Stimulated activated CD8-positive, alpha-beta memory T cell treated with anti-CD3 and anti-CD28 coated beads, Interleukin-2, amount 100 ng/mL, for 1 hour (primary cell): ENCODE results near the gene INCENP.
"Not testable (repeated sequence)": the region's sequence is repeated elsewhere in the genome, so short reads cannot be mapped to it uniquely, and the experiment has no call there.

Source experiments
- DNase-seq, 2 donors: peaks; one replicate each; pipeline ENCODE4 v3.0.0-alpha.2; 2020; ENCODE audit warnings: low read depth in 2 of 2

Gene INCENP

DNA sequence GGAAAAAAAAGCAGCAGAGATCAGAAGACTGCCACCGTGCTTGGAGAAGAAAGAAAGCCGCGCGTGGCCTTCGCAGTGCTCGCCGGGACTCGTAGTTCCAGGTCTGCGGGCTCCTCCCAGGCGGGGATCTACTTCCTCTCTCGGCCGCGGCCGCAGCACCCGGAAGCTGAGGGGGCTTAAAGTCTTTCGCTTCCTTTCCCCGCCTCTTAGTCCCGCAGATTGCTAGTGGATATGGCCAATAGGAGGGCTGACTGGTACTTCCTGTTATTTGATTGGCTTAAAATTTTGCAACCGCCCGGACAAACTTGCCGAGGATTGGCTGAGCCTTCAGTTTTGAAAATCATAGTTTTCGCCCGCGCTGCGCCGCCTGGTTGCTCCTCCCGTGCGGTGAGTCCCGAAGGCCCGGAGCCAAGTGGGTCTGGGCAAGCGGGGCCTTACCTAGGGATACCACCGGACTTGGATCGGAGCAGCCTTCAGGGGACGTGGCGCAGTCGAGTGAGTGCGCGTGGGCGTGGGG, at the start of gene INCENP:
Gene INCENP, plus strand, starts transcription at position 343 of the 517 bp plus-strand sequence. CDS start 4,151 bp downstream, outside the sequence.
- peak; percentile 84 to 88 for DNase-seq

DNA sequence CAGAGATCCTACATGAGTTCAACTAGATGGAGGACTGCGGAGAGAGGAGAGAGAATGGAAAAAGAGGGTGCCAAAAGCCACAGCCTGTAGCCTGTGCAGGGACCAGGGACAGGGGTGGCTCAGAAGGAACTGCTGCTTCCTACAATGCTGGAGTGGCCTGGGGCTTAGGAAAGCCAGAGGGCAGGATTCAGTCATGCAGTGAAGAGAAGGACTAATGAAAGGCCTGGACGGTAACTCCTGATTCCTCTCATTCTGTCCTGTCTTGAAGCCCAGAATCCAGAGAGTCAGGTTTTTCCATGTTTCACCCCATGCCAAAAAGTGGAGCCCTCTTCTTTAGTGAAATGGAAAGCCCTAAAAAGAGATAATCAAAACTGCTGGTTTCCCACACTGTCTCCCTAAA, 48.4 kb upstream of the INCENP start:
- DNase-seq: no peak

DNA sequence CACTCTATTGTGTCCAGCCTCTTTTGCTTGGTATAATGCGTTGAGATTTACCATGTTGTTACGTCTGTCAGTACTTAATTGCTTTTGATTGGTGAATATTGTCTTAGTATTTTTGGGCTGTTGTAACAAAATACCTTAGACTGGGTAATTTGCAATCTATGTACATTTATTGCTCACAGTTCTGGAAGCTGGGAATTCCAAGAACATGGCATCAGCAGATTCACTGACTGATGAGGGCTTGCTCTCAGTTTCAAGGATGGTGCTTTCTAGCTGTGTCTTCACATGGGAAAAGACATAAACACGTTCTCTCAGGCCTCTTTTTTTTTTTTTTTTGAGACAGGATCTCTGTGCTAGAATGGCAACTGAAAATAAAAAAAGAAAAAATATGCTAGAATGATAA, 46.7 kb upstream of the INCENP start:
- no peak for DNase-seq

DNA sequence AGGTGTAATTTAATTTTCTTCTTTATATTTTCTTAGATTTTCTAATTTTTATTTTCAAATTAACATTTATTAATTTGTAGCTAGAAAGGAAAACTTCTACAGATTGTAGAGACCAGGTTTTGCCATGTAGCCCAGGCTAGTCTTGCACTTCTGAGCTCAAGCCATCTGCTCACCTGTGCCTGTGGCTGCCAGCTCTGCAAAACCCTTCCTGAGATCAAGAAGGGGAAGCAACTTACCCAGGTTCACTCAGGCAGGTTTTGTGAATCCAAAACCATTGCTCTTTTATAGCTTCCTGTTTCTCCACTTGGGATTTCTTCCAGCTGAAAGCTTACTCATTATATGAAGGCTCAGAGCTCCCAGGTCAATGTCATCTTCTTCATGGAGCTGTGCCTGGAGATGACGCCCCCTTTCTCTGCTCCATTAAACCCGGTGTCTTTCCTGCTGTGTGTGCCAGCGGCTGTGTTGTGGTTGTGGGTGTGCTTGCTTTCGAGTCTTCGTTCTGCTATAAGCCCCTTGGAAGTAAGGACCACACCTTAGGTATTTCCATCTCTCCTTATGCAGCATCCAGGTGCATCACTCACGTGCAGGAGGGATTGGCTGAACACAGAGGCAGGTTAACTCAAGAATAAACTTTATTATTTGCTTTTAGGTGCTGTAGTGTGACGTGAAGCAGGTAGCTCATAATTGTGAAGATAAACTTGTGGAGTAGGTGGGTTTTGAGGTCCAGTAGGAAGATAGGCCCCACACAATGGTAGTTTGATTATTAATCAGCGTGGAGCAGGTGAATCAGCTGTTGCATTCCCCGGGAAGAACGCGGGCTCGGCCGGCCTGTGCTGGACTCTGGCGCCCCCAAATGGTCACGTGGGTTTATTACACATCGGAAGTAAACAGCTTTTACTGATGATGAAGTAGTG, 42.2 kb upstream of the INCENP start:
- DNase-seq: peak; percentile 69 to 73

DNA sequence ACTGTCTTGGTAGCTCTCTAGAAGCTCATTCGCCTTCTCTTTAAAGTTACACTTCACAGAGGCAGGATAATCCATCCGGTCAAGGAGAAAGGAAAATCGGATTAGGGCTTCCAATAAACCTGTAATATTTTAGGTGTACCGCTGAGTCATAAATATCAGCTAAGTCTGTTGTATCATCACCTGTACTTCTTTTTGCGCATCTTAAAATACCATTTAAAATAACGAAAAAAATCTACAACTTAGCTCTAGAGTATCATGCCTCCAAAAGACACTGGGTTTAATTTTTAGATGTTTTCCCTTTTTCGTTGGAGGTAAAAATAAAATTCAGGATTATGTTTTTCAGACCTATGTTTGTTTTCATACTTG, 41.5 kb upstream of the INCENP start:
- no peak for DNase-seq

DNA sequence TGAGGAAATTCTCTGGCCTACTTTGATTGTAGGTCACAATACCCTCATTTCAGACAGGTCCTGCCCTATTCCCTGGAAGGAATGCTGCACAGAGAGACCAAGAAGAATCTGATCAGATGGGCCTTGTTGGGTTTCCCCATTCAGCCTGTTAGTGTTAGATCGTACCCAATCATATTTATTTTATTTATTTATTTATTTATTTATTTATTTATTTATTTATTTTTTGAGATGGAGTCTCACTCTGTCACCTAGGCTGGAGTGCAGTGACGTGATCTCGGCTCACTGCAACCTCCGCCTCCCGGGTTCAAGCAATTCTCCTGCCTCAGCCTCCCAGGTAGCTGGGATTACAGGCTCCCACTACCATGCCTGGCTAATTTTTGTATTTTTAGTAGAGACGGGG, 39.0 kb upstream of the INCENP start:
- DNase-seq: not testable (repeated sequence)

DNA sequence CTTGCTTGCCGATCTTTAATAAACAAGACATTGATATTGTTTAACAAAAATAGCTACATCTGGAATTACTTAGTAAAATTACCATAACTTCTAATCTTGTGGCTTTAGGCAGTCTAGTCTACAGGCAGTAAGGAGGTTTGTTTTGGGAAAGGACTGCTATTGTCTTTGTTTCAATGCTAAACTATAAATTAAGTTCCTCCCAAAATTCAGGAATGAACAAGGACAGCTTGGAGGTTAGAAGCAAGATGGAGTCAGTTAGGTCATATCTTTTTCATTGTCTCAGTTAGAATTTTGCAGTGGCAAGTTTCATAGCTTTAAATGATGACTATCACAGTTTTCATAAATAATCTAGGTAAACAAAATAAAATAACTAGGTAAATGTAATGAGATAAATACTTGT, 36.1 kb upstream of the INCENP start:
- DNase-seq: no peak

DNA sequence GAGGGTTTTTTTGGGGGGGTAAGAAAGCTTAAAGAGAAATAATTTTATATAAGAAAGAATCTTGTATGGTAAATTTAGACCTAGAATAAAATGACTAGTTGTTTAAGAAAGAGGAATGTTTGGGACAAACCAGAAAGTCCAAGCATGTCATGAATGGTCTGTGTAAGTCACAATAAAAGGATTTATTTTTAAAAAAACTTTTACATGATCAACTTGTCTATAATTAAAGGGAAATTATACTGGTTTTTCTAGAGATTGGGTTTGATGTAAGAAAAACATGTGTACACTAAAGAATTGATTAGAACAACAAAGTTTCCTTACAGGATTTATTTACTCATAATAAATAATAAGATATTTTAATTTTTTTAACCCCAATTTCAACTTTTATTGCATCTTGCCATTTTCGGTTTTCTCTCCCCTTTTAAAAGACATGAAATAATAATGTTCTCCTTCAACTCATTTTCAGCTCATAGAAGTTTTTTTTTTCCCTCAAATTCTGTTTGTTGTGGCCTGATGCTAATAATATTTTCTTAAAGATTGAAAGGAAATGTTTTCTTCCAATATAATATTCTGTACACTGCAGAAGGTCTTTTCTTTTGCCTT, 35.4 kb upstream of the INCENP start:
- DNase-seq: no peak

DNA sequence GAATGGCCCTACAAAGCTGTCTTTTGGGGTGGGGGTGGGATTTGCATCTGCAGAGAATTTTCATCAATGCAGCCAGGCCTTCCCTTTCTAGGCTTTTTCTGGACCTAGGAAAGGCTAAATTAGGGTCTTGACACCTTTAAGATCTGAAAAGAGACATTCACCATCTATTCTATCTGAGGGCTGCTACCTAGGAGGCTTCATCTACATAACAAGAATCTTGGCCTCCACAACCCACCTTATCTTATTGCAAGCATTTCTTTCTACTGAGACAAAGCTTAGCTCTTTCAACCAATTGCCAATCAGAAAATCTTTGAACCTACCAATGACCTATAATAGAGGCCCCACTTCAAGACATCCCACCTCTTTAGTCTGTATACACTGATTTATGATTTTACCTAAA, 20.7 kb upstream of the INCENP start:
- DNase-seq: no peak

DNA sequence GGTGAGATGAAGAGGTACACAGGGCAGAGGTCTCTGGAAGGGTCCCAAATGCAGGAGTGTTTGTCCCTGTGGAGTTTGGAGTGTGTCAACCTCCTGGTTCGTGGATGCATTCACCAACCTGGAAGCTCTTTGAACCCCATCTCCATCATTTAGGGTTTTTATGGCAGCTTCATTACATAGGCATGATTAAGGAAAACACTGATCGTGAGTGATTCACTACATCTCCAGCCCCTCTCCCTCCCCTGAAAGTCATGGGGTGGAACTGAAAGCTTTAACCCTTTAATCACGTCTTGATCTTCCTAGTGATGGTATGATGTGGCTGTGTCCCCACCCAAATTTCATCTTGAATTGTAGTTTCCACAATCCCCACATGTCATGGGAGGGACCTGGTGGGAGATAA, 19.8 kb upstream of the INCENP start:
- no peak for DNase-seq

DNA sequence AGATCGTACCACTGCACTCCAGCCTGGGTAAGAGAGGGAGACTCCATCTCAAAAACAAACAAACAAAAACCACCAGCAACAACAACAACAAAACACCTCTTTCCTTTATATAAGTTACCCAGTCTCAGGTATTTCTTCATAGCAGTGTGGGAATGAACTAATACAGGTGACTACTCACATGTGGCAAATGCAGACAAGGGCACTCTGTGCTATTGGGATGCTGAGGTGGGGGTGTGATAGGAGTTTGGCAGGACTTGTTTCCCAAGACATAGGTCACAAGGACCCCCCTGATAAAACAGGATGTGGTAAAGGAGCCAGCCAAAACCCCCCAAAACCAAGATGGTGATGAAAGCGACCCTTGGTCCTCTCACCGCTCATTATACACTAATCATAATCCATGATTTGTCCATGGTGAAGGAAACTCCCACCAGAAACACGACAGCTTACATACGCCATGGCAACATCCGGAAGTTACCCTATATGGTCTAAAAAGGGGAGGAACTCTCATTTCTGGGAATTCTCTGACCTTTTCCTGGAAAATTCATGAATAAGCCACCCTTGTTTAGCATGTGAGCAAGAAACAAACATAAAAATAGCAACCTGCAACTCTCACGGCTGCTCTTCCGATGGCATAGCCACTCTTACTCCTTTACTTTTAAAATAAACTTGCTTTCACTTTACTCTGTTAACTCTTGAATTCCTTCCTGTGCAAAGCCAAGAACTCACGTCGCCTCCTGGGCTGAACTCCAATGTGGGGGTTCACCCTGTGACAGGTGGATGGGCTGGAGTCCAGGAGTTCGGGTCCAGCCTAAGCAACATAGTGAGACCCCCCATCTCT, 18.8 kb upstream of the INCENP start:
- DNase-seq: no peak

DNA sequence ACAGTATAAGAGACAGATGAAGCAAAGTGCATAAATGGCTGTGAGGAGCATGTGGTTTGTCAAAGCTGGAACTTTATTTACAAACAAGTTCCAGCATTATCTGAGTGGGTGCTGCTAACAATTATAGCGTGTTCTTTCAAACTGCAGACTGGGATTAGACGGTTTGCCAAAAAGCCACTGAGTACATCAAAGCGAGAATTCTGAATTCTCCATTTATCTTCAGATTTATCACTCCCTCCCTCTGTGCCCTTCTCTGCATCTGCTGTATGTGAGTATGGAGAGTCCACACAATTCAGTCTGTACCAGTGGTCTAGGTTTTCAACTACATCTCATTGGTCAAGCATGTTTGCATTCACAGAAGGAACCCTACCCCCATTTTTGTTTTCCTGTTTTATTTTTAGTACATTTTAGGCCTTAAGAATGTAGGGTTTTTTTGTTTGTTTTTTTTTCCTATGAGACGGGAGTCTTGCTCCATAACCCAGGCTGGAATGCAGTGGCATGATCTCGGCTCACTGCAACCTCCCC, 18.1 kb upstream of the INCENP start:
- DNase-seq: no peak

DNA sequence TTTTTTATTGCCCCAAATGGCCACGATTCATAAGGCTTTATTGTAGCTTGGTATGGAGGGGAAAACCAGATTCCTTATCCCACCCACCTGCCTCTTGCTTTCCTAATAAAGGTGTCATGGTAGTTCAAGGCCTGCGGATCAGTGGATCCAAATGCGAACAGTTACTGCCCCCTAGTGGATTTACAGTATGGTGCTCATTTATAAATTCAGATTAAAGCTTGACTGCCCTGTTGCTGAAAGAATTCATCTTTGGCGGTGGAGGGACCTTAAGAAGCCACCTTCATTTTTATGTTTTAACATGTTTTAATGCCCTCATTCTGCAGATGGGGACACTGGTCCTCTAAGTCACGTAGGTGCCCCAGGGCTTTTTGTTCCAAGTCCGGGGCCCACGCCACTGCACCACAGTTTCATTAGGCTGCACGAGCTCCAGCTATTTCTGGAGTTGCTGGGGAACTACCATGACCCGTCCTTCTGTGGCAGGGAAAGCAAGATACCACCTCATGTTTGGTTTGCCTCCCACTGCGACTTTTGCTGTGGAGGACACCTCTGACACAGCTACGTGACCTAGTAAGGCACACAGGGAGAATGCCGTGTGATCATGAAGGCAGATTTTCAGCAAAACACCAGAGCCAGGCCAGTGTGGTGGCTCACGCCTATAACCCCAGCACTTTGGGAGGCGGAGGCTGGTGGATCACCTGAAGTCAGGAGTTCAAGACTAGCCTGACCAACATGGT, 15.6 kb upstream of the INCENP start:
- DNase-seq: no peak

DNA sequence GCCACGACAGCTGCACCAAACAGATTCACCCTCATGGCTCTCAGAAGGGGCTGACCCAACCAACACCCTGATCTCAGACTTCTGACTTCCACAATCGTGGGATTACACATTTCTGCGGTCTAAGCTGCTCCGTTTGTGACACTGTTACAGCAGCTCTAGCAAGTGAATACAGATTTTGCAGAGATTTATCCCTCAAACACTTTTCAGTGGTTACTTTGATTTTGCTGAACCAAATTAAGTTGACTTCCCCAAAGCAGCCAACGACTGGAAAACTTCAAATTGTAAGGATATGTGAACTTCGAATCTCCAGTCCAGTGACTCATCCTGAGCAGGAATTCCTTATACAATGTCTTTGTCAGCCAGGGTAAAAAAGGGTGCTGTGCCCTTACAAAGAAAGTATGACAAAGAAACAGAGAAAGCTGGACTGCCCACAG, 14.8 kb upstream of the INCENP start:
- DNase-seq: no peak

DNA sequence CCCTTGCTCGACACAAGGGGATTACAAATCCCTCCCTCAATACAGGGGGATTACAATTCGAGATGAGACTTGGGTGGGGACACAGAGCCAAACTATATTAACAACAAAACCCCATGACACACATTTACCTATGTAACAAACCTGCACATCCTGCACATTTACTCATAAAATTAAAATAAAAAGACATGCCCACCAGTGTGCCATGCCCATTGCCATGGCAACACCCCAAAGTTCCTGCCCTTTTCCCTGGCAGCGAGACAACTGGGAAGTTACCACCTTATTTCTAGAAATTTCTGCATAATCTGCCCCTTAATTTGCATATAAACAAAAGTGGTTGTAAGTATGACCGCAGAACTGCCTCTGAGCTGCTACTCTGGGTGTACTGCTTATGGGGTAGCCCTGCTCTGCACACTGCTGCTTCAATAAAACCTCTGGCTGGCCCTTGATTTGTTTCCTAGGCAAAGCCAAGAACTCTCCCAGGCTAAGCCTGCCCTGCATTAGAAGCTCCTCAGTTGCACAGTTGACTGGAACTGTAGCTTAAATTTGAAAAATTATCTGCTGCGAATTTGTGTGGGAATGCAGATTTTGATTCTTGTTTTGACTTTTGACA, 8.6 kb upstream of the INCENP start:
- no peak for DNase-seq

DNA sequence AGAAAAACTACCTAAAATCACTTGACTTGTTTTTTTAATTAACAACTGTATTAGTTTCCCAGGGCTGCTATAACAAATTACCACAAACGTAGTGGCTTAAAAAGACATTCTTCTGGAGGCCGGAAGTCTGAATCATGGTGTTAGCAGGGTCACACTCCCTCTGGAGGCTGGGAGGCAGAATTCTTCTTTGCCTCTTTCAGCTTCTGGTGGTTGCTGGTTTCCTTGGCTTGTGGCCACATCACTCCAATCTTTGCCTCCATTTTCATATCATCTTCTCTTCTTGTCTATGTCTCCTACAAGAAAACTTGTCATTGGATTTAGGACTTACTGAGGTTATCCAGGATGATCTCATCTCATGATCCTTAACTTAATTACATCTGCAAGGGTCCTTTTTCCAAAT, 7.4 kb upstream of the INCENP start:
- DNase-seq: no peak

DNA sequence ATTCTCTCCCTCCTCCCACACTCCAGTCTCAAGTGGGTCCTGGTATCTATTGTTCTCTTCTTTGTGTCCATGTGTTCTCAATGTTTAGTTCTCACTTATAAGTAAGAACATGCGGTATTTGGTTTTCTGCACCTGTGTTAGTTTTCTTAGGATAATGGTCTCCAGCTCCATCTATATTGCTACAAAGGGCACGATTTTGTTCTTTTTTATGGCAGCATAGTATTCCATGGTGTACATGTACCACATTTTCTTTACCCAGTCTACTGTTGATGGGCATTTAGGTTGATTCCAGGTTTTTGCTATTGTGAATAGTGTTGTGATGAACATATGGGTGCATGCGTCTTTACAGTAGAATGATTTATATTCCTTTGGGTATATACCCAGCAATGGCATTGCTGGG, 4.2 kb upstream of the INCENP start:
- no peak for DNase-seq

DNA sequence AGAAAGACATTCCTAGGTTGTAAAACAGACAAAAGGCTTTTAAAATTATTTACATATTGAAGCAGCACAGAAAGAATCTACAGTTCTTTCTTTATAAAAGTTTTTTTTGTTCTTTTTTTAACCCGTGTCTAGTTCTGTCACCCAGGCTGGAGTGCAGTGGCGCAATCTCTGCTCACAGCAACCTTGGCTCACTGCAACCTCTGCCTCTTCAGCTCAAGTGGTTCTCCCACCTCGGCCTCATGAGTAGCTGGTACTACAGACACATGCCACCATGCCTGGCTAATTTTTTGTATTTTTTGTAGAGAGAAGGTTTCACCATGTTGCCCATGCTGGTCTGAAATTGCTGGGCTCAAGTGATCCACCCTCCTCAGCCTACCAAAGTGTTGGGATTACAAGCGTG, 3.8 kb upstream of the INCENP start:
- no peak for DNase-seq

DNA sequence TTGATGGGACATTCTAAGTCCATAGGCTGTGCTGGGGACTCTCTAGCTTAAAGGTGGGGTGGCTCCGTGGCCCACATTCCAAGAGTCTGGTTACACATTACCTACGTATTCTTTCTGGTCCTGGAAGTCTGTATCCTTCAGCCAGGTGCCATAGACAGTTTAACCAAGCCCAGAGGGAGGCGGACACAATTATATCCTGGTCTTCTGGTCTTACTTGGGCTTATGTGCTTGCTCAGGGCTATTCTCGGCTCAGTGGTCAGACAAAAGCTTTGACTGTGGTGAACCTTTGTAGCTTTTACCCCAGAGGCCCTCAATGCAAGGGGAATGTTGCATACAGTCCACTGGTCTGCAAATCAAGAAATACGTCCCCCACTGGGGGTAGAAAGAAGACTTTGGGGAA, 3.4 kb upstream of the INCENP start:
- DNase-seq: no peak

DNA sequence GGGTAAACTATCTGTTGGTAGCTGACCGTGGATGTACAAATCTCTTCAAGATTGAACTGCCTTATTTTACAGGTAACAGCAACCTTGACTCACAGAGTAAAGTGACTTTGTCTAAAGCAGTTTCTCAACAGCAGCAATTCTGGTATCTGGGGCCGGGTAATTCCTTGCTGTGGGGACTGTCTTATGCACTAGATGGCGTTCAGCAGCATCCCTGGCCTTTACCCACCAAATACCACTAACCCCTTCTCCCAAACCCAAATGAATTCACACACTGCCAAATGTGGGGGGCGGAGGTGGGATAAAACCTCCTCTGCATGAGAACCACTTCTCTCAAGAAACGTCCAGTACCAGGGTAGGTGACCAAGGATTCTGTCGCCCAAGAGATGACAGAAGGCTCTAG, 1.7 kb upstream of the INCENP start:
- DNase-seq: no peak
